ENCODE results near the gene FAM200B.

DNA sequence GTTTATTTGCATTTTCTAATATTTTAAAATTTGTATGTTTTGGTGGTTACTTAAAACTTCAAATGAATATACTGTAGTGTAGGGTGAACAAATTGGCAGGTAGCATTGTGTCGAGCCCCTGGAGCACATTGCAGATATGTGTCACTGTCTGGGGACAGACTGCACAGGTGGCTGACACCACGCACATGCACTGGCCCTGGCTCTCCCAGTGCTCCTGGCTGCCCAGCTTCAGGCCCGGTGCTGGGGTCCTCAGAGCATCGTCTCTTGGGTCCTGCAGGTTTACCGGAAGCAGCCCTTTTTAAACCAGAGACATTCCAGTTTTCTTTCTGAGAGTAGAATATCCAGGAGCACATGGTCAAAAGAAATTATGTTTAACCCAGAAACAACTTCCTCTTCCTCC, 36.8 kb downstream of the FAM200B start:
- TF ChIP-seq TAF1 (IDR thresholded peaks at IDR 0.05; ENCODE audit: low read depth) (no peak), CEBPB (IDR thresholded peaks at IDR 0.05) (no peak), YY1 (IDR thresholded peaks at IDR 0.05; ENCODE audit: low read depth) (no peak), NFIC (IDR thresholded peaks at IDR 0.05) (no peak), TCF12 (IDR thresholded peaks at IDR 0.05; ENCODE audit: low read depth) (no peak)
- TF ChIP-seq, protein P1, sequence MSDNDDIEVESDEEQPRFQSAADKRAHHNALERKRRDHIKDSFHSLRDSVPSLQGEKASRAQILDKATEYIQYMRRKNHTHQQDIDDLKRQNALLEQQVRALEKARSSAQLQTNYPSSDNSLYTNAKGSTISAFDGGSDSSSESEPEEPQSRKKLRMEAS (IDR thresholded peaks at IDR 0.05): no peak
